Body of pancreas (tissue), 4 donors: ENCODE results near the gene KDR. TPM values are rescaled to one million over a fixed set of nuclear protein-coding genes. Genes with fewer than 3 reads are reported as not detected.

Source experiments
- ATAC-seq: fragments of 150-250 bp; one replicate; pipeline ENCODE4 v1.9.1; 2016
- DNase-seq, 4 donors: peaks; one replicate each; pipeline ENCODE4 v3.0.0-alpha.2; 2019
- H3K27ac ChIP-seq, 4 donors: fragments of 200-600 bp; sonication (generic); 1 replicate in 3 of 4; 2 replicates in 1 of 4; pipeline versions ENCODE4 v1.5.1 to v1.6.1; 2016 to 2019; ENCODE audit warnings: mild to moderate bottlenecking in 1 of 4, mixed read lengths in 1 of 4, moderate library complexity in 1 of 4
- H3K27me3 ChIP-seq, 2 donors: fragments of 200-600 bp; sonication (generic); one replicate each; pipeline ENCODE4 v1.6.0; 2016; ENCODE audit warnings: mild to moderate bottlenecking in 1 of 2
- H3K36me3 ChIP-seq, 2 donors: fragments of 200-600 bp; sonication (generic); replicated peaks in 1 of 2; 2 replicates each; pipeline ENCODE4 v1.5.1; 2016; ENCODE audit warnings: low read depth in 2 of 2; ENCODE audit not compliant: insufficient read depth in 1 of 2
- H3K4me1 ChIP-seq: fragments of 200-600 bp; sonication (generic); one replicate; pipeline ENCODE4 v1.6.0; 2016
- H3K4me3 ChIP-seq, 2 donors: fragments of 200-600 bp; sonication (generic); 1 replicate in 1 of 2; 2 replicates in 1 of 2; pipeline ENCODE4 v1.5.1; 2016 to 2019
- H3K9me3 ChIP-seq, 3 donors: fragments of 200-600 bp; sonication (generic); 1 replicate in 2 of 3; 2 replicates in 1 of 3; pipeline ENCODE4 v1.5.1; 2016
- CTCF ChIP-seq, 7 experiments: fragments of 450-650 bp in 4 of 7; fragments of 200-600 bp in 3 of 7; sonication (generic) in 3 of 7; IDR thresholded peaks; one replicate each; pipeline ENCODE4 v1.5.1; 2016 to 2019; ENCODE audit warnings: antibody characterized with exemption in 7 of 7
- POLR2A ChIP-seq, 3 donors: fragments of 450-650 bp; IDR thresholded peaks; one replicate each; pipeline ENCODE4 v1.6.1; 2016; ENCODE audit warnings: antibody characterized with exemption in 3 of 3, mild to moderate bottlenecking in 2 of 3
- WGBS, 2 donors: methylation state at CpG; one replicate each; pipeline ENCODE4 v1.1.5; 2017; 5-methylcytosine and 5-hydroxymethylcytosine counted together
- intact Hi-C: fragments of 100-400 bp; cut with DNase I; formaldehyde crosslinking; loops from one replicate; pipeline ENCODE4 v1.15.1; 2023
- total RNA-seq, 2 donors: library from RNA; depleted of rRNA; stranded (reverse); fragments of >200 nt; gene quantifications; one replicate each; pipeline ENCODE4 v1.1.0, GENCODE V29; 2016

The KDR gene
- total RNA-seq, 2 donors from 2014 or later: 12.9 to 14.5 TPM

DNA sequence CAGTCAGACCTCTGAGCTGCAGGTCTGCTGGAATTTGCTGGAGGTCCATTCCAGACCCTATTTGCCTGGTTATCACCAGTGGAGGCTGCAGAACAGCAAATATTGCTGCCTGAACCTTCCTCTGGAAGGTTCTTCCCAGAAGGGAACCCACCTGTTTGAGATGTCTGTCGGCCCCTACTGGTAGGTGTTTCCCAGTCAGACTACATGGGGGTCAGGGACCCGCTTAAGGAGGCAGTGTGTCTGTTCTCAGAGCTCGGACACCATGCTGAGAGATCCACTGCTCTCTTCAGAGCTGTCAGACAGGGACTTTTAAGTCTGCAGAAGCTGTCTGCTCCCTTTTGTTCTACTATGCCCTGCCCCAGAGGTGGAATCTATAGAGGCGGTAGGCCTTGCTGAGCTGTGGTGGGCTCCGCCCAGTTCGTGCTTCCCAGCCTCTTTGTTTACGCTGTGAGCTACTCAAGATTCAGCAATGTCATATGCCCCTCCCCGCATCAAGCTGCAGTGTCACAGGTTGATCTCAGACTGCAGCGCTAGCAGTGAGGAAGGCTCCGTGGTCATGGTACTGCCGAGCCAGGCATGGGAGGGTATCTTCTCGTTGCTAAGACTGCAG, 44.1 kb upstream of the KDR start:
- ATAC-seq: no peak
- H3K27ac ChIP-seq: no peak overlapping the region
- H3K9me3 ChIP-seq: no peaks in the 10 kb centered on the region
- no peak for DNase-seq
- H3K4me1 ChIP-seq: no peaks in the 10 kb centered on the region
- TF ChIP-seq CTCF (IDR thresholded peaks at IDR 0.05) (no peak), POLR2A (IDR thresholded peaks at IDR 0.05) (no peak)
- H3K4me3 ChIP-seq: no peak overlapping the region
- intact Hi-C loops: no loop called here
- no peaks in the 10 kb centered on the region for H3K36me3 ChIP-seq
- 37% methylated on average over 11 of the region's 12 CpGs for WGBS, 2 donors
- H3K27me3 ChIP-seq: no peaks in the 10 kb centered on the region

GRCh38 chr4:55162396-55162795, 37.0 kb upstream of the KDR start:
- ATAC-seq (no peak), DNase-seq (no peak)
- TF ChIP-seq POLR2A (IDR thresholded peaks at IDR 0.05) (no peak), CTCF (IDR thresholded peaks at IDR 0.05) (no peak)
- no peaks in the 10 kb centered on the region for H3K9me3 ChIP-seq
- WGBS, 2 donors: 36 to 43% methylated on average over 1 of the region's 1 CpG
- no peaks in the 10 kb centered on the region for H3K36me3 ChIP-seq
- H3K4me1 ChIP-seq: no peaks in the 10 kb centered on the region
- no peak overlapping the region for H3K4me3 ChIP-seq
- H3K27me3 ChIP-seq: no peaks in the 10 kb centered on the region
- intact Hi-C loops: no loop called here
- no peak overlapping the region for H3K27ac ChIP-seq

DNA sequence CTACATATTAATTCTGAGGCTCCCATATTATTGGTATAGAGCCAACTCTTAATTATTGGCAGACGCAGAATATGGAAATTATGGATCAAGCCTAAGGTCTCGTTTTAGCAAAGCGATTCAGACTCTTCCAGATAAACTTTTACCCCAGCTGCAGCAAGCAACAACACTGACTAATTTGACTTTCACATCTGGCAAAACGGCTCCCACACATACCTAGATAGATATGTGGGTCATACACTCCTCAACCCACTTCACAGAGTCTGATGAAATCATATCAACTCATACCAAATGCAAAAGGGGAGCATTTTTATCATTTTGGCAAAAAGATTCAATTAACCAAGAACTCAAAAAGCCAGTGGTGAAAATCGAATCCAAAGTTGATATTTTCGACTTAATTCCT, 36.3 kb upstream of the KDR start:
- Histone ChIP-seq H3K27ac (no peak overlapping the region), H3K9me3 (no peaks in the 10 kb centered on the region), H3K27me3 (no peaks in the 10 kb centered on the region), H3K4me1 (no peaks in the 10 kb centered on the region), H3K36me3 (no peaks in the 10 kb centered on the region), H3K4me3 (no peak overlapping the region)
- 51 to 53% methylated on average over 6 of the region's 6 CpGs for WGBS, 2 donors
- intact Hi-C loops: no loop called here
- TF ChIP-seq POLR2A (IDR thresholded peaks at IDR 0.05): no peak
- TF ChIP-seq CTCF (IDR thresholded peaks at IDR 0.05): no peak
- ATAC-seq (no peak), DNase-seq (no peak)

GRCh38 chr4:55159851-55160250, 34.5 kb upstream of the KDR start:
- intact Hi-C loops: no loop called here
- Histone ChIP-seq H3K27ac (no peak overlapping the region), H3K4me1 (no peaks in the 10 kb centered on the region), H3K4me3 (no peak overlapping the region), H3K9me3 (no peaks in the 10 kb centered on the region), H3K27me3 (no peaks in the 10 kb centered on the region), H3K36me3 (no peaks in the 10 kb centered on the region)
- WGBS, 2 donors: 20 to 24% methylated on average over 2 of the region's 2 CpGs
- ATAC-seq (no peak), DNase-seq (no peak)
- TF ChIP-seq POLR2A (IDR thresholded peaks at IDR 0.05) (no peak), CTCF (IDR thresholded peaks at IDR 0.05) (no peak)

- intact Hi-C loops: no loop called here
These were observed 33.6 kb upstream of the KDR start for GRCh38 chr4:55158957-55159356.

More at GRCh38 chr4:55158957-55159356, 33.6 kb upstream of the KDR start:
- ATAC-seq (no peak), DNase-seq (no peak)
- WGBS, 2 donors: 63 to 67% methylated on average over 3 of the region's 3 CpGs
- no peaks in the 10 kb centered on the region for H3K27me3 ChIP-seq
- H3K27ac ChIP-seq: no peak overlapping the region
- TF ChIP-seq POLR2A (IDR thresholded peaks at IDR 0.05): no peak
- TF ChIP-seq CTCF (IDR thresholded peaks at IDR 0.05): no peak
- H3K4me3 ChIP-seq: no peak overlapping the region
- no peaks in the 10 kb centered on the region for H3K9me3 ChIP-seq
- no peaks in the 10 kb centered on the region for H3K4me1 ChIP-seq
- H3K36me3 ChIP-seq: no peaks in the 10 kb centered on the region
